ENCODE data around the gene CNST. TPM values are rescaled to one million over a fixed set of nuclear protein-coding genes. Genes with fewer than 3 reads are reported as not detected.
A peak's percentile ranks its signal among the peaks of the same experiment; 100 is the strongest.
"Not testable (repeated sequence)": the region's sequence is repeated elsewhere in the genome, so short reads cannot be mapped to it uniquely, and the experiment has no call there.

The CNST gene
- polyA plus RNA-seq, 4 donors: 18.8 to 25.7 (median 23.6) TPM

DNA sequence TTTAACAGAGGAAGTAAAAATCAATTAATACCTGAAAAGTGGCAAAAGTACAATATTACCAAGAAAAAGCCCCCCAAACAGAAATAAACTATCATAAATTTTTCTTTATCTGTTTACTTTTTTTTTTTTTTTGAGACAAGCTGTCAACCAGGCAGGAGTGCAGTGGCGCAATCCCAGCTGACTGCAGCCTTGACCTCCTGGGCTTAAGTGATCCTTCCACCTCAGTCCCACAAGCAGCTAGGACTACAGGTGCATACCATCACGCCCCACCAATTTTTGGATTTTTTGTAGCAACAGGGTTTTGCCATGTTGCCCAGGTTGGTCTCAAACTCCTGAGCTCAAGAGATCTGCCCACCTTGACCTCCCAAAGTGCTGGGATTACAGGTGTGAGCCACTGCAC lies 8.2 kb upstream of the CNST start:
- no peak for DNase-seq (ENCODE audit: low read depth in 4 of 4, low spot score in 3 of 4)

DNA sequence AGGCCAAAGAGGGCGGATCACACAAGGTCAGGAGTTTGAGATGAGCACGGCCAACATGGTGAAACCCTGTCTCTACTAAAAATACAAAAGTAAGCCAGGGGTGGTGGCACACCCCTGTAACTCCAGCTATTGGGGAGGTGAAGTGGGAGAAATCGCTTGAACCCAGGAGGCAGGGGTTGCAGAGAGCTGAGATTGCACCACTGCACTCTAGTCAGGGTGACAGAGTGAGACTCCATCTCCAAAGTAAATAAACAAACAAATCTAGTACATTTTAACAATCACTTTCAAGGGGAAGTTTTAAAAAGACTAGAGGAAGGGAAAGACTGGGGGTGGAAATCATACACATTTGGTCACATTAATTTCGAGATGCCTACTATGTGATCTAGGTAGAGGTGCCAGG lies 6.9 kb upstream of the CNST start:
- no peak for DNase-seq (ENCODE audit: low read depth in 4 of 4, low spot score in 3 of 4)

DNA sequence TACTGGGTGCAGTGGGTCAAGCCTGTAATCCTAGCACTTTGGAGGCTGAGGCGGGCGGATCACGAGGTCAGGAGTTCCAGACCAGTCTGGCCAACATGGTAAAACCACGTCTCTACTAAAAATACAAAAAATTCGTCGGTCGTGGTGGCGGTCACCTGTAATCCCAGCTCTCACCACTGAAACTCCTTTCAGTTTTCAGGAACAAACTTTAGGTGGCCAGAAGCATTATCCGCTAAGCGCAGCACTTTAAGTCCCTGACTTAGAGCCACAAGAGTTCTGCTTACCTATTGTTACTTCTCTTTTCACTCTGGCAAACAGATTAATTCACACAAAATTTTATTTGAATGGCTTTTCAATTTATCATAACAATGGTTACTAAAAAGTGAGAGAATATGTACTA lies 5.4 kb upstream of the CNST start:
- DNase-seq (ENCODE audit: low read depth in 4 of 4, low spot score in 3 of 4): not testable (repeated sequence)

DNA sequence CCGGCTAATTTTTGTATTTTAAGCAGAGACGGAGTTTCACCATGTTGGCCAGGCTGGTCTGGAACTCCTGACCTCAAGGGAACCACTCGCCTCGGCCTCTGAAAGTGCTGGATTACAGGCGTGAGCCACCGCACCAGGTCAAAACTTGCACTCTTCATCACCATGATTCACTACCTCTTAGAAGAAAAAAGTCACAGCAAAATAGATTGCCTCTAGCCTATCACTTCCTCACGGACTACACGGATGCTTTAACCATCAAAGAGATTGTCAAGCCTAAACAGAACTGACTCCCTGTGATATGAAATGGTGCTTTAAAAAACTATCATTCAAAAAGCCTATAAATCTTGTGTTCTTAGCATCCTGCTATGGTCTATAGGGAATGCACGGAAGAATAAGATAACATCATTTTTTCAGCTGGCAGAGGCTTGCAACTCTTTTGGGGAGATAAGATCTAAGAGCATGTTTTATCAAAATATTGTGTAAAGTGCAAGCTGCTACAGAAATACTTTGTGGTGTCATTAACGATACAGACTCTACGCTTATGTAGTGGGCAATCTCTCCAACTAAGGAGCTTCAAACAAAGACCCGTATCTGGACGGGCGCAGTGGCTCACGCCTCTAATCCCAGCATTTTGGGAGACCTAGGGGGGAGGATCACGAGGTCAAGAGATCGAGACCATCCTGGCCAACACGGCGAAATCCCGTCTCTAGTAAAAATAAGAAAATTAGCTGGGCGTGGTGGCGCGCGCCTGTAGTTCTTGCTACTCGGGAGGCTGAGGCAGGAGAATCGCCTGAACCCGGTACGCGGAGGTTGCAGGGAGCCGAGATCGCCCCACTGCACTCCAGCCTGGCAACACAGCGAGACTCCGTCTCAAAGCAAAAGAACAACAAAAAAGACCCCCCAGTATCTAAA lies 1.2 kb upstream of the CNST start:
- no peak for DNase-seq (ENCODE audit: low read depth in 4 of 4, low spot score in 3 of 4)

DNA sequence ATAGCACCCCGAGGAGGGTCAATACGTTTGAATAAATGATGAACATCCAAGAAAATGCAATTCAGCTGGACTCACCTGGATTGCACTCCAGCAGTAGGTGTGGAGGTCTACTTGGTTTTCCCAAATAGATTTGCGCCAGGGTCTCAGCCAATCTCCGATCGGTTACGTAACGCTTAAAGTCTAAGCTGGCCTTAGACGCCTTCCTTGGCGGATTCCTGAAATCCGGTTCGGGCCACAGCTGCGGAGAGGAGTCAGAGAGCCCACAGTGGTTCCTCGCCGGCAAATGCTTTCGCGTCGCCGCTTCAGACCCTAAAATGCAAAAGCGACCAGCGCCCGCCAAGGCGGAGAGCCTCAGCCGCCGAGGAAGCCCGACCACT lies 517 bp upstream of the CNST start:
- DNase-seq (ENCODE audit: low read depth in 4 of 4, low spot score in 3 of 4): no peak

DNA sequence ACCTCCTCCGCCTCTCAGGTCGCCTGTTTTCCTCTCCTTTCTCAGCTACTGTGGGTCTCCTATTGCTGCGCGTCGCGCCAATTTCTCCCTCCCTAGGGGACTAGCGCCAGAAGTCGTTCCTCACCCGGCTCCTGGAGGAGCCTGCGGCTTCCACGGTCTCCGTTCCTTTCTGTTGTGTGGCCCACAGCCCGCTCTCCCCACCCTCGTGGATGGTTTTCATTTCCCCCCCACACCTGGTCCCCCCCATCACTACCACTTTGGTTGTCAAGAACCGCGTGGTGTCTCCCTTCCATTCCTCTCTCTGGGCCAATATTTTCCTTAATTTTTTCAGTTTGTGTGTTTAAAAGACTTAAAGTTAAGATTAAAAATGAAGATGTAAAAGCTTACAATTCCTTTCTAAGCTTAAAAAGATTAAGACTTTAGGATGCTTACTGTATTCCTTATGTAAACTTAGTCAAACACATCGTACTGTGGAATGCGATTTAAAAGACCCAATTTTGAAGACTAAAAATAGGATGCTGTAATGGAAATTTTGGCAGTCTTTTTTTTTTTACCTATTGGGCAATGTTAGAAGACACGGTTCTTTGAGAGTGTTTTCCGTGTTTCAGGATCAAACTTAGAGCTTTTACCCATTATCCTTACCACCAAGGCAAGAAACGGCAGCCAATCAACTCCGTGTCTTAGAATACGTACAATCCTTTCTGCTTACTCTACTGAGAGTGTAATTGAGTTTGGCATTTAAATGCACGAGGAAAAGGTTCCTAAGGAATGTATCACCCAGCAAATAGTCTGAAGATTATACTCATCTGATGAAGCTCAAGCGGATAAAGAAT lies 773 bp downstream of the CNST start:
- peak in 1 of 4 donors; percentile 35 for DNase-seq (ENCODE audit: low read depth in 4 of 4, low spot score in 3 of 4)

DNA sequence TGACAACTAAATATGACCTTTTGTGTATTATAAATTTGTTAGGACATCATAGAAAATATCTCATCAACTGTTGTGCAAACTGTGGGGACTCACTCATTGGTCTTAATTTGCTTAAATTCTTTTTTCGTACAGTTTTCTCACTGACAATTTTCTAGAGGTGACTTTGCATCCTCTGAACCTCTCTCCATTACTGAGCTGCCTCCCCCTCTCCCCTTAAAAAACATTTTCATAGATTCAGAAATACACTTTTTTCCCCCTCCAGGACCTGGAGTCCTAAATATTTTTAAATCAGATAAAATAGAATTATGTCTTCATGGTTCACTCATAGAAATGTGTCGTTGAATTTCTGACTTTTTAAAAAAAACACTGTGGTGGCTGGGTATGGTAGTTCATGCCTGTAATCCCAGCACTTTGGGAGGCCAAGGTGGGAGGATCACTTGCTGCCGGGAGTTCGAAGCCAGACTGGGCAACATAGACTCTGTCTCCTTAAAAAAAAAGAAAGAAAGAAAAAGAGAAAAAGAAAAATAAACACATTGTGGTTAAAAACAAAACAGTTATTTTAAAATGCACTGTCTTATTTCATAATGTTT lies 1.5 kb downstream of the CNST start:
- no peak for DNase-seq (ENCODE audit: low read depth in 4 of 4, low spot score in 3 of 4)

DNA sequence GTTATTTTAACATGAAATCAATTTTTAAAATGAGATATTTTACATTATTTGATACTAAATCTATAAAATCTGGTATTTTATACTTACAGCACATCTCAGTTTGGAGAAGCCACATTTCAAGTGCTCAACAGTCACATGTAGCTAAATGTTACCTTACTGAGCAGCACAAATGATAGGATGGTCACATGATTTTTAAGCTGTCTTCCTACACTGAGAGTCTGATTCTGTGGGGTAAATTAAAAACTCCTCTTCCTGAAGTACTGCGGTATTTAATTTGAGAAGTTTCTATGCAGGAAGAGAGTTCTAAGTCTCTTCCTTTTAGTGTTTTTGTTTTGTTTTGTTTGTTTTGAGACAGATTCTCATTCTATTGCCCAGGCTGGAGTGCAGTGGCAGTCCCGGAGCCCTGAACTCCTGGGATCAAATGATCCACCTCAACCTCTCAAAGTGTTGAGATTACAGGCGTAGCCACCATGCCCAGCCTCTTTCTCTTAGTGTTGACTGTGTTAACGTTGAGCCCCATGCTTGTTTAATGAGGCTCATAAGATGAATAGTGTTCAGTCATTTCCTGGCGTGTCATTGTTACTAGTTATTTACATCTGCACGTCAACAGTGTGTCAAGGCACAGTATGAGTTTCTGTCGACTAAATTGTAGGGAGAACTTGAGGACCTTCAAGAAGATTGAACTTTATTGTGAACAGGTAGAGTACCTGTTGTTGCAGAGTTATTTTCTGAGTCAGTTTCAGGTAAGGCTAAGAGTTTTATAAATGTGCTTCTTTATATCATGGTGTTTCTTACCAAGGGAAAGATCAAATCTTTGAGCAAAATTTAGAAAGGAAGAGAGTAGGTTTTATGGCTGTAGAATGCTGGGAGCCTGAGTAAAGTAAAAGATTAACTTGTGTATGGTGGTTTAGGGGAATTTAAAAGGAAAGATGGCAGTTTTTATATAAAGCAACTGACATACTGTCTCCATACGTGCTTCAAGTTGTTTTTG lies 3.3 kb downstream of the CNST start:
- no peak for DNase-seq (ENCODE audit: low read depth in 4 of 4, low spot score in 3 of 4)

DNA sequence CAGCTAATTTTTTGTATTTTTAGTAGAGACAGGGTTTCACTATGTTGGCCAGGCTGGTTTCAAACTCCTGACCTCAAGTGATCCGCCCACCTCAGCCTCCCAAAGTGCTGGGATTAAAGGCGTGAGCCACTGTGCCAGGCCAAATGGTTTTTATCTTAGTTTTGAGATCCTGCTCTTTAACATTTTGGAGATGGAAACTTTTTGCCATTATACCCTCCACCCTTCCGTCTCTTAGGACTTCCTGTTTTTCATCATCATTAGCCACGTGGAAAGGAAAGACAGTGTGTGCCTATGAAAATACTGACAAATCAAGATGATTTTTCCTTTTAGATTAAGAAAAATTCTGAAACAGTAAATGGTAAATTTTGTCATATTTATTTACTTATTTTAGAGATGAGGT lies 5.1 kb downstream of the CNST start:
- DNase-seq (ENCODE audit: low read depth in 4 of 4, low spot score in 3 of 4): not testable (repeated sequence)

DNA sequence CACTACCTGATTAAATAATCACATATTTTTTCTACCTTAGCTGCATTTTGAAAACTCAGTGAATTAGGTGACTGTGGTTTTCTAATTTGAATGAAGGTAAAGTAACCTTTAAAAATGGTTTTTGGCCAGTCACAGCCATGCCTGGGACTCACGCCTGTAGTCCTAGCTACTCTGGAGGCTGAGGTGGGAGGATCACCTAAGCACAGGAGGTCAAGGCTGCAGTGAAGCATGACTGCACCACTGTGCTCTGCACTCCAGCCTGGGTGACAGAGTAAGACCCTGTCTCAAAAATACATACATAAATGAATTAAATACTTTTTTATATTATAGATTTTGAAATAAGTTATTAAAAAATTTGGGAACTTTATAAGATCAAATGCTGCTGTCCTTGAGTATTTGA lies 5.7 kb downstream of the CNST start:
- DNase-seq (ENCODE audit: low read depth in 4 of 4, low spot score in 3 of 4): no peak

DNA sequence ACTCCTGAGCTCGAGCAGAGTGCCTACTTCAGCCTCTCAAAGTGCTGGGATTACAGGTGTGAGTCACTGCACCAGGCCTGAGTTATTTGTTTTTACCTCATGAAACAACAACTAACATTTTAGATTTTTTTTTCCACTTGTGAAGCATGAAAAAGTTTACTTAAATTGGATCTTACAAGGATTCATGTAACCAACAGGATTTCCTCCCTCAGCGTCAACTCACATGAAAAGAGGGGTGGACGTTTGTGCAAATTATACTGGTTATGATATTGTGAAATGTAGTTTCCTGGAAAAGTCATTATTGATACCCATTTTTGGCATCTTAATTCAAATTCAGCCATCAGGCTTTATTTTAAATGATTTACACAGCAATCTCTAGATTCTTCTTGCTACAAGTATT lies 6.5 kb downstream of the CNST start:
- no peak for DNase-seq (ENCODE audit: low read depth in 4 of 4, low spot score in 3 of 4)

DNA sequence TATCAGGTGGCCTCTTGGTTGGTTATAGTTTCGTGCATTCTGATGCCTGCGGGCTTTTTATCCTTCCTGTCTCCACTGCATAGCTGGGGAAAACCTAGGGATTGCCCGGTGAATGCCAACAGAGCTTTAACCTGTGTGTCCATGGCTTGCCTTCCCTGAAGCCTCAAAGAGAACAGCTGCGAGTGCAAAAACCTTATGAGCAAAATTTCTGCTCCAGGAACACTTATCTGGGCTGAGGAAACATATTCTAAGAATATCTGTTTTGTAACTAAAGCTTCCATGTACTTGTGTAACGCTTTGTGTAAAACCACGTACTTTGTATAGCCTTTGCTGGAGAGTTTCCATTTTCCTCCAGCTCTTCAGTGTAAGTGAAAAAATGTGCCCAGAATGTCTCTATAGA lies 7.2 kb downstream of the CNST start:
- no peak for DNase-seq (ENCODE audit: low read depth in 4 of 4, low spot score in 3 of 4)

DNA sequence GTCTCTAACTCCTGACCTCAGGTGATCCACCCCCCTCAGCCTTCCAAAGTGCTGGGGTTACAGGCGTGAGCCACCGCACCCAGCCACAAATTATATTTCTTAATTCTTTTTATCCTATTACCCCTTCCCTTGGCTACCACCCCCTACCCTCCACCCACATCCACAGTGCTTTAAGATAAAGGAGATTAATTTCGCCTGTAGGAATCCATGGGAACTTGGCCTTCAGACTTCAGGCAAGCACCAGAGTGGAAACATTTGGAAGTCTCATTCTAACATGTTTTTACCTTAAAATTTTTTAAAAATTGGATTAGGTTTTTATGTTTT lies 10.4 kb downstream of the CNST start:
- DNase-seq (ENCODE audit: low read depth in 4 of 4, low spot score in 3 of 4): no peak

DNA sequence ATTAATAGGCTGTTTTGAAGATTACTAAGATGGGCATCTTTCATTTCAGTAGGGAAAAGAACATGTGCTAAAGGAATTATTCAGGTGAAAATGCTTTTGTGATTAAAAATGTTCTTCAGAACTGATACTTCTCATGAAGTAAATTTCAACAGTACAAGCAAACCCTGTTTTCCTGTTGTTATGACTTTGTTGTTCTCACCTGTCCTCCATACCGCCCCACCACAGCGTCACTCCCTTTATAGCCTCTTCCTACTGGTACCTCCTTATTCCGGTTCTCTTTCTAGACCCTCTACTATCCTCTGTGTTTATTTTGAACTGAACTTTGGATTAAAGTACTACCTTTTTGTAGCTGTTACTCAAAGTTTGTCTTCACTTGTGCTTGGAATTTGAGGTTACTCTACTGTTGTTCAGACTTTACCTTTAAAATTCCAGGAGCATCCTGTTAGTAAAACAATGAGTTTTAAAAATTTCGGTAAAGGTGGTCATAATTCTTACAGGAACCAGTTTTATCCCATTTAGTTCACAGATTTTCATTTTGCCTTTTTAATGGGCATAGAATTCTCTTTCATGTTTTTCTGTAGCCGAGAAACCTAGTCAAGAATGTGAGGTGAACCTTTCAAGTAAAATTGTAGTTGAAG lies 10.9 kb downstream of the CNST start:
- DNase-seq (ENCODE audit: low read depth in 4 of 4, low spot score in 3 of 4): no peak

DNA sequence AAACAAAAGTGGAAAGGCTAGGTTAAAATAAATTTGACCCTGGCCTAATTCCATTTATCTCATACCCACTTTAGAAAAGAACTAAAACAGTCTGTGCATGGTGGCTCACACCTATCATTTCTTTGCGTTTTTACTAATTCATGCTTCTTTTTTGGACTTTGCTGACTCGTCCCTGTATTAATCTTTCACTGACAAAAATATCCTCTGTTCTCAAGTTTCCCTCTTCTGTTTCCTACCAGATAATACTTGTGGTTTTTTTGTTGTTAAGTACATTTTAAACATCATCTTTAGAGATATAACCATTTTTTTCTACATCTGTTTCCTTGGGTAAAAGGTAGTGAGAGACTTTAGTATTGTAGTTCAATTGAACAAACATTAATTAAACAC lies 11.5 kb downstream of the CNST start:
- no peak for DNase-seq (ENCODE audit: low read depth in 4 of 4, low spot score in 3 of 4)

DNA sequence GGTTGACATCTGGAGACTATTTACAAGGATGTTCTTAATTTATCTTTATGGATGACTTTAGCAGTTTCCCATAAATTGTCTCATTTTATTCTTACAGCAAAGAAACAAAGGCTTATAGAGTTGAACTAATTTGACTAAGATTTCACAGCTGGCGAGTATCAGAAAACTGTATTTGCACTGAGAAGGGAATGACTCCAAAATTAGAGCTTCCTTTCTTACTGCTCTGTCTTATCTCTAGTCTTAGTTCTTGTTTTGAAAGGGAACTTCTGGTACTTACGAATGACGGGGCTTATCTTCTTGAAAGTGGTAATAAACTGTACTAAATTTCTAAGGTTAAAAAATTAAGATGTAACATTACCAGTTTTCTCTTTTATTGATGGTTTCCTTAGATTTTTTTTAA lies 13.6 kb downstream of the CNST start:
- DNase-seq (ENCODE audit: low read depth in 4 of 4, low spot score in 3 of 4): no peak

DNA sequence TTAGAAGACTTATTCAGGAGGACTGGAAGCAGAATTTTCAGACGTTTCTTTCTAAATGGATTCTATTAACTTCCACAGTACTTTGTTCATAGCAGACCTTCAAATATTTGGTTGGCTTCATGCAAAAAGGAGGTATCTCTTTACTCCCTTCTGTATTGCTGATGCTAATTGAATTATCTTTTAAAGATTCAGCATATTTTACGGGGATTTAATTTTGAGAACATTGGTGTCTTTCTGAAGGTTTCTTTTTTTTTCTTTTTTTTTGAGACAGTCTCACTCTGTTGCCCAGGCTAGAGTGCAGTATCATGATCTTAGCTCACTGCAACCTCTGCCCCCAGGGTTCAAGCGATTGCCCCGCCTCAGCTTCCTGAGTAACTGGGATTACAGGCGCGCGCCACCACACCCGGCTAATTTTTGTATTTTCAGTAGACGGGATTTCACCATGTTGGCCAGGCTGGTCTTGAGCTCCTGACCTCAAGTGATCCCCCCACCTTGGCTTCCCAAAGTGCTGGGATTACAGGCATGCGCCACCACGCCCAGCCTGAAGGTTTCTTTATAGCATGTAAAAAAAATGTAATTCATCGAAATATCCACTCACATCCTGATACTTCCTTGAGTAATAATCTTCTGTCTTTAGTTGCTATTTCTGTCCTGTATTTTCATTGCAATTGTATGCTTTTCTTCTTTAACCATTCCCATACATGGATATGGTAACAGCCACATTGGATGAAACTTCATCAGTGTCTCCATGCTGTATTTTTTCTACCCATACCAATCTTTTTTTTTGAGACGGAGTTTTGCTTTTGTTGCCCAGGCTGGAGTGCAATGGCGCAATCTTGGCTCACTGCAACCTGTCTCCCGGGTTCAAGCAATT lies 14.5 kb downstream of the CNST start:
- no peak for DNase-seq (ENCODE audit: low read depth in 4 of 4, low spot score in 3 of 4)

DNA sequence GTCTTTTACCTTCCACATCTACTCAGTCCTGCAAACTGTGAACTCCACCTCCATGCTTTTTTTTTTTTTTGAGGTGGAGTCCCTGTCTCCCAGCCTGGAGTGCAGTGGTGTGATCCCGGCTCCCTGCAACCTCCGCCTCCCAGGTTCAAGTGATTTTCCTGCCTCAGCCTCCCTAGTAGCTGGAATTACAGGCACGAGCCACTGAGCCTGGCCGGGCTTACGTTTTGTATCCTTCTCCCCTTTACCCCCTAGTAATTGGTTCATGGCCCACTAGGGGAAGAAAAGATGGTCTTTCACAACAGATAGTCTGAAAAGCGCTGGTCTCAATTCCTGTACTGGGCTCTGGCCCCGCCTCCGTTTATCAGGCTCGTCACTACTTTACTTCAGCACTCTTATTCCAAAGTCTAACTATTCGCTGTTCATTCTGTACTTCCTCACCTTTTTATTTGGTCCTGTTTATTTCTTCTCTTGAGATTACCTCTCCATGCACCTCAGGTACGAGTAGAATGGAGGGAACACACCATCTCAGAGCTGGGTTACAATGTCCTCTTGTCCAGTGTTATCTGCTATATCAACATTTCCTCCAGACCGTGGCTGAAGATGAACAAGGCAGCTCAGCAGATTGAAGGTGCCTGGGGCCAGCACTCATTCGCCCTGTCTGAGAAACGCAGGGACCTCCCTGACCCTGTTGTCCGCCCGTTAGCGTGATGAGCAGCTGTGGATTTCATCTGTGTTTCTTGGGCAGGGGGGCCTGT lies 16.2 kb downstream of the CNST start:
- DNase-seq (ENCODE audit: low read depth in 4 of 4, low spot score in 3 of 4): no peak

All from right renal pelvis (tissue), 4 donors.